ENCODE measurements around the gene IFI6.

The IFI6 gene, protein sequence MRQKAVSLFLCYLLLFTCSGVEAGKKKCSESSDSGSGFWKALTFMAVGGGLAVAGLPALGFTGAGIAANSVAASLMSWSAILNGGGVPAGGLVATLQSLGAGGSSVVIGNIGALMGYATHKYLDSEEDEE

DNA sequence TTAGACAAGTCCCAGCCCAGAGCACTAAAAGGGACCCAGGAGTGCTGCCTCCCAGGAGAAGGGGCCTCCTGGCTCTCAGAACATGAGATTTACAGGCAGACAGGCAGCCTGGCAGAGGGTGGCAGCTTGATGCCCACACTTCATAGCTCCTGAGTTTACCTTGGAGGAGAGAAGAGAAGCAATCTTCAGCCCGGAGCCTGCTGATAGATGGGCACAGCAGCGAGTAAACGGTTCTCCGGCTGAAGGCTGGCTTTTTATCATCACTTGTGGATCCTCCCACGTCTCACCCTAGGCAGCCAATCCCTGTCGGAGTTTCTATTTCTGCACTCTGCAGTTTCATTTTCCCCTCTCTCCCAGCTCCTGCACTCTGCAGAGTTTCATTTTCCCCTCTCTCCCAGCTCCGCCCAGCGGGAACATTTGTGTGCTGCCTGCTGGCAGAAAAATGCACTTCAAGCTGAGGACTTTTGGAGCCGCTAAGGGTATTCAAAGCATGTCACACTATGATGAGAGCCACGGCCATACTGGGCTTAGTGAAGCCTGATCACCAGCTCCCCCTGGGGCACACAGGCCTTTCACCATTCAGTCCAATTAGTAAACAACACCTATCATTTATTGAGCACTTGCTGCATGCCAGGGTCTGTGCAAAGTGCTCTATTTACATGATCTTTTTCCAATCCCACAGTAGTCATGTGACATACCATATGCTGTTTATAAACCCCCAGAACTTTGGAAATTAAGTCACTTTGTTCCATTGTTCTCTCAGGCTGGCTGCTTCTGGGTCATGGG is at the start of gene IFI6:
Gene IFI6, minus strand, starts transcription at position 229 of the 786 bp plus-strand sequence. CDS start 2,878 bp downstream, outside the sequence.
- DNase-seq (ENCODE audit: low read depth, low spot score): peak; percentile 96
- peak within 1 kb of the TSS; percentile 49 for H3K4me3 ChIP-seq (ENCODE audit: low read depth, low read length)
- peak; percentile 37 for TF ChIP-seq CTCF (IDR thresholded peaks at IDR 0.05; ENCODE audit: low read depth, low read length)
- in situ Hi-C loops (cut with HindIII; ENCODE audit: low sequenced_read_pairs): no loop called here

GRCh38 chr1:27719286-27720251 is 47.6 kb upstream of the IFI6 start:
- in situ Hi-C loops (cut with HindIII; ENCODE audit: low sequenced_read_pairs): no loop called here
- H3K4me3 ChIP-seq (ENCODE audit: low read depth, low read length): no peak overlapping the region
- TF ChIP-seq CTCF (IDR thresholded peaks at IDR 0.05; ENCODE audit: low read depth, low read length): peak; percentile 30
- DNase-seq (ENCODE audit: low read depth, low spot score): peak; percentile 2

- no peak for DNase-seq (ENCODE audit: low read depth, low spot score)
- in situ Hi-C loops (cut with HindIII; ENCODE audit: low sequenced_read_pairs): no loop called here
- no peak for TF ChIP-seq CTCF (IDR thresholded peaks at IDR 0.05; ENCODE audit: low read depth, low read length)
- no peak overlapping the region for H3K4me3 ChIP-seq (ENCODE audit: low read depth, low read length)
Measured at GRCh38 chr1:27716262-27716895, 44.4 kb upstream of the IFI6 start.

DNA sequence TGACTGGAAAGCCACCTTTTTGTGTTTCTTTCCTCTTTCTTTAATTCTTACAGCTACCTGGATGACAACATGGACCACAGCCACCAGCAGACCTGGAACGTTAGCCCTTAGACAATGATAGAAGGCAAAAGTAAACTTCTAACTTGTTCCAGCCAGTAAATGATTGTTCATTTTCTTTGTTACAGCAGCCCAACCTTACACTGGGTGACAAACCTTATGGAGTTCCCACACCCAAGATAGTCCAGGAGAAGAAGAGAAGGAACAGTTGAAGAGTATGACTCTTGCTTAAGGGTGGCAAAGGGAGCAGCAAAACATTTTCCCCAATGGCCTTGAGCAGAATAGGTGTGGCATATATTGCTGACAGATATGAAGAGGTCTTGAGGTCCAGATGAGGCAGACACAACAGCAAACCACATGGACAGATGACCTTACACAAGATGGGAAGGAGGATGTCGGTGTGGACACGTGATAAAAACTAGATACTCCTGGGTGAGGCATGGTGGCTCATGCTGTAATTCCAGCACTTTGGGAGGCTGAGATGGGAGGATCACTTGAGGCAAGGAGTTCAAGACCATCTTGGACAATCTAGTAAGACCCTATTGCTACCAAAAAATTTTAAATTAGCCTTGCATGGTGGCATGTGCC is 42.0 kb upstream of the IFI6 start:
- in situ Hi-C loops (cut with HindIII; ENCODE audit: low sequenced_read_pairs): no loop called here
- TF ChIP-seq CTCF (IDR thresholded peaks at IDR 0.05; ENCODE audit: low read depth, low read length): no peak
- no peak for DNase-seq (ENCODE audit: low read depth, low spot score)
- H3K4me3 ChIP-seq (ENCODE audit: low read depth, low read length): no peak overlapping the region

- H3K4me3 ChIP-seq (ENCODE audit: low read depth, low read length): no peak overlapping the region
- TF ChIP-seq CTCF (IDR thresholded peaks at IDR 0.05; ENCODE audit: low read depth, low read length): no peak
- in situ Hi-C loops (cut with HindIII; ENCODE audit: low sequenced_read_pairs): no loop called here
Measured at GRCh38 chr1:27713139-27713725, 41.2 kb upstream of the IFI6 start.

More at GRCh38 chr1:27713139-27713725, 41.2 kb upstream of the IFI6 start:
- no peak for DNase-seq (ENCODE audit: low read depth, low spot score)

All from astrocyte of the spinal cord (primary cell).